Measurements from ENCODE around the gene SMIM36.

Gene SMIM36

GRCh38 chr17:55533608-55534007 is 22.4 kb upstream of the SMIM36 start:
- H3K36me3 ChIP-seq (ENCODE audit: insufficient read depth, low read length): no peaks in the 10 kb centered on the region
- no peaks in the 10 kb centered on the region for H3K4me1 ChIP-seq (ENCODE audit: insufficient read depth, low read length, severe bottlenecking)
- TF ChIP-seq EZH2 (IDR thresholded peaks at IDR 0.05; ENCODE audit: borderline replicate concordance, low read length) (no peak), CTCF (IDR thresholded peaks at IDR 0.05; ENCODE audit: low read length) (no peak)
- H4K20me1 ChIP-seq (ENCODE audit: insufficient read depth, low read length): no peaks in the 10 kb centered on the region
- H3K27me3 ChIP-seq (ENCODE audit: insufficient read depth, low read length): no peaks in the 10 kb centered on the region
- H3K27ac ChIP-seq (ENCODE audit: low read depth, low read length, poor library complexity, severe bottlenecking): no peak overlapping the region
- H2AFZ ChIP-seq (ENCODE audit: low read length): no peak overlapping the region
- H3K9ac ChIP-seq (ENCODE audit: low read length): no peak overlapping the region
- H3K79me2 ChIP-seq (ENCODE audit: insufficient read depth, low read length): no peaks in the 10 kb centered on the region
- H3K4me3 ChIP-seq (ENCODE audit: low read depth, low read length, poor library complexity, severe bottlenecking): no peak overlapping the region
- no peaks in the 10 kb centered on the region for H3F3A ChIP-seq (ENCODE audit: insufficient read depth, low read length)
- no peak overlapping the region for H3K4me2 ChIP-seq (ENCODE audit: low read length)
- H3K9me3 ChIP-seq (ENCODE audit: low read length): no peaks in the 10 kb centered on the region
- no peaks in the 10 kb centered on the region for H3K9me2 ChIP-seq (ENCODE audit: low read depth, low read length)

- H2AFZ ChIP-seq (ENCODE audit: low read length): no peak overlapping the region
- no peaks in the 10 kb centered on the region for H3K79me2 ChIP-seq (ENCODE audit: insufficient read depth, low read length)
- no peaks in the 10 kb centered on the region for H3K9me2 ChIP-seq (ENCODE audit: low read depth, low read length)
- no peaks in the 10 kb centered on the region for H3K9me3 ChIP-seq (ENCODE audit: low read length)
- H3K4me2 ChIP-seq (ENCODE audit: low read length): no peak overlapping the region
- H3K27ac ChIP-seq (ENCODE audit: low read depth, low read length, poor library complexity, severe bottlenecking): no peak overlapping the region
- H3K27me3 ChIP-seq (ENCODE audit: insufficient read depth, low read length): no peaks in the 10 kb centered on the region
- H4K20me1 ChIP-seq (ENCODE audit: insufficient read depth, low read length): no peaks in the 10 kb centered on the region
- no peaks in the 10 kb centered on the region for H3F3A ChIP-seq (ENCODE audit: insufficient read depth, low read length)
- H3K9ac ChIP-seq (ENCODE audit: low read length): no peak overlapping the region
- no peaks in the 10 kb centered on the region for H3K36me3 ChIP-seq (ENCODE audit: insufficient read depth, low read length)
- no peak for TF ChIP-seq CTCF (IDR thresholded peaks at IDR 0.05; ENCODE audit: low read length)
- TF ChIP-seq EZH2 (IDR thresholded peaks at IDR 0.05; ENCODE audit: borderline replicate concordance, low read length): no peak
- H3K4me3 ChIP-seq (ENCODE audit: low read depth, low read length, poor library complexity, severe bottlenecking): no peak overlapping the region
- H3K4me1 ChIP-seq (ENCODE audit: insufficient read depth, low read length, severe bottlenecking): no peaks in the 10 kb centered on the region
Observed at GRCh38 chr17:55532670-55533069, 21.4 kb upstream of the SMIM36 start.

GRCh38 chr17:55531053-55531728 is 19.9 kb upstream of the SMIM36 start:
- Histone ChIP-seq H3K9me3 (ENCODE audit: low read length) (no peaks in the 10 kb centered on the region), H3K9ac (ENCODE audit: low read length) (no peak overlapping the region), H4K20me1 (ENCODE audit: insufficient read depth, low read length) (no peaks in the 10 kb centered on the region), H3K79me2 (ENCODE audit: insufficient read depth, low read length) (no peaks in the 10 kb centered on the region), H3K4me1 (ENCODE audit: insufficient read depth, low read length, severe bottlenecking) (no peaks in the 10 kb centered on the region), H3K27ac (ENCODE audit: low read depth, low read length, poor library complexity, severe bottlenecking) (no peak overlapping the region), H3K4me2 (ENCODE audit: low read length) (no peak overlapping the region), H3K27me3 (ENCODE audit: insufficient read depth, low read length) (no peaks in the 10 kb centered on the region), H3K9me2 (ENCODE audit: low read depth, low read length) (no peaks in the 10 kb centered on the region), H3K4me3 (ENCODE audit: low read depth, low read length, poor library complexity, severe bottlenecking) (no peak overlapping the region), H3K36me3 (ENCODE audit: insufficient read depth, low read length) (no peaks in the 10 kb centered on the region), H2AFZ (ENCODE audit: low read length) (no peak overlapping the region), H3F3A (ENCODE audit: insufficient read depth, low read length) (no peaks in the 10 kb centered on the region)
- TF ChIP-seq CTCF (IDR thresholded peaks at IDR 0.05; ENCODE audit: low read length) (no peak), EZH2 (IDR thresholded peaks at IDR 0.05; ENCODE audit: borderline replicate concordance, low read length) (no peak)
